Prostate gland (tissue), 2 donors: ENCODE results near the gene GADL1.

ENCODE experiments used
- CTCF ChIP-seq, 4 experiments: fragments of 200-600 bp in 2 of 4; fragments of 450-650 bp in 2 of 4; sonication (generic) in 2 of 4; IDR thresholded peaks; 1 replicate in 3 of 4; 2 replicates in 1 of 4; pipeline ENCODE4 v1.5.1; 2016 to 2019; ENCODE audit warnings: antibody characterized with exemption in 4 of 4, mild to moderate bottlenecking in 2 of 4, moderate library complexity in 2 of 4
- POLR2A ChIP-seq: fragments of 450-650 bp; IDR thresholded peaks from one replicate; pipeline ENCODE4 v1.6.1; 2016; ENCODE audit warnings: antibody characterized with exemption, mild to moderate bottlenecking
- POLR2AphosphoS5 ChIP-seq: sonication (generic); formaldehyde crosslinking; IDR thresholded peaks from one replicate; pipeline ENCODE4 v1.6.1; 2017; ENCODE audit warnings: antibody characterized with exemption

- TF ChIP-seq CTCF (IDR thresholded peaks at IDR 0.05) (no peak), POLR2A (no peak), POLR2AphosphoS5 (no peak)
These were observed 7.6 kb downstream of the GADL1 start for GRCh38 chr3:30886888-30887287.
